SK-N-SH treated with all-trans-retinoic acid at 6 μM for 48 hours (cell line): ENCODE results near the gene NLRP7.
"Not testable (repeated sequence)": the region's sequence is repeated elsewhere in the genome, so short reads cannot be mapped to it uniquely, and the experiment has no call there.

ENCODE experiments used
- ARNTL ChIP-seq: fragments of 450-650 bp; formaldehyde crosslinking; IDR thresholded peaks from 2 replicates; pipeline ENCODE4 v1.5.0; 2020; ENCODE audit warnings: low read depth, mild to moderate bottlenecking, moderate library complexity, borderline replicate concordance
- ESRRG ChIP-seq: fragments of 250-450 bp; sonication (Bioruptor Pico); IDR thresholded peaks from 2 replicates; pipeline ENCODE4 v1.6.1; 2021; ENCODE audit warnings: mild to moderate bottlenecking
- GLIS3 ChIP-seq: fragments of 250-450 bp; sonication (Bioruptor Pico); IDR thresholded peaks from 2 replicates; pipeline ENCODE4 v1.5.0; 2020; ENCODE audit warnings: mild to moderate bottlenecking, moderate library complexity
- SNAI2 ChIP-seq: fragments of 250-450 bp; sonication (Bioruptor Pico); IDR thresholded peaks from 2 replicates; pipeline ENCODE4 v1.5.0; 2020; ENCODE audit warnings: mild to moderate bottlenecking, moderate library complexity
- TCF4 ChIP-seq: fragments of 250-450 bp; sonication (Bioruptor Pico); IDR thresholded peaks from 2 replicates; pipeline ENCODE4 v1.8.0; 2021; ENCODE audit warnings: mild to moderate bottlenecking, moderate library complexity, borderline replicate concordance
- TOX ChIP-seq: fragments of 250-450 bp; sonication (Bioruptor Pico); IDR thresholded peaks from 2 replicates; pipeline ENCODE4 v1.8.0; 2021; ENCODE audit warnings: mild to moderate bottlenecking, moderate library complexity, borderline replicate concordance
- TSHZ2 ChIP-seq: fragments of 250-450 bp; sonication (Bioruptor Pico); IDR thresholded peaks from 2 replicates; pipeline ENCODE4 v1.5.0; 2020; ENCODE audit warnings: mild to moderate bottlenecking, moderate library complexity
- ZFP3 ChIP-seq: fragments of 250-450 bp; sonication (Bioruptor Pico); IDR thresholded peaks from 2 replicates; pipeline ENCODE4 v1.5.0; 2020; ENCODE audit warnings: mild to moderate bottlenecking, moderate library complexity
- ZNF70 ChIP-seq: fragments of 450-650 bp; formaldehyde crosslinking; IDR thresholded peaks from 2 replicates; pipeline ENCODE4 v1.5.0; 2020; ENCODE audit warnings: mild to moderate bottlenecking, moderate library complexity
- TF ChIP-seq, protein P1 (sequence below): fragments of 250-450 bp; sonication (Bioruptor Pico); IDR thresholded peaks from 2 replicates; pipeline ENCODE4 v1.5.1; 2021; ENCODE audit warnings: mild to moderate bottlenecking, moderate library complexity

- TF ChIP-seq ARNTL (CRISPR knock-in tag); ZFP3 (CRISPR knock-in tag); TSHZ2; GLIS3 (CRISPR knock-in tag); ZNF70 (CRISPR knock-in tag); ESRRG (CRISPR knock-in tag); TOX; TCF4 (CRISPR knock-in tag); SNAI2 (CRISPR knock-in tag): not testable (repeated sequence)
- TF ChIP-seq, protein P1, sequence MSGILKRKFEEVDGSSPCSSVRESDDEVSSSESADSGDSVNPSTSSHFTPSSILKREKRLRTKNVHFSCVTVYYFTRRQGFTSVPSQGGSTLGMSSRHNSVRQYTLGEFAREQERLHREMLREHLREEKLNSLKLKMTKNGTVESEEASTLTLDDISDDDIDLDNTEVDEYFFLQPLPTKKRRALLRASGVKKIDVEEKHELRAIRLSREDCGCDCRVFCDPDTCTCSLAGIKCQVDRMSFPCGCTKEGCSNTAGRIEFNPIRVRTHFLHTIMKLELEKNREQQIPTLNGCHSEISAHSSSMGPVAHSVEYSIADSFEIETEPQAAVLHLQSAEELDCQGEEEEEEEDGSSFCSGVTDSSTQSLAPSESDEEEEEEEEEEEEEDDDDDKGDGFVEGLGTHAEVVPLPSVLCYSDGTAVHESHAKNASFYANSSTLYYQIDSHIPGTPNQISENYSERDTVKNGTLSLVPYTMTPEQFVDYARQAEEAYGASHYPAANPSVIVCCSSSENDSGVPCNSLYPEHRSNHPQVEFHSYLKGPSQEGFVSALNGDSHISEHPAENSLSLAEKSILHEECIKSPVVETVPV (CRISPR knock-in tag) = not testable (repeated sequence)
Measured at GRCh38 chr19:54953345-54953713, 6.0 kb upstream of the NLRP7 start.
